ENCODE measurements around the gene NUDCD2. TPM values are rescaled to one million over a fixed set of nuclear protein-coding genes. Genes with fewer than 3 reads are reported as not detected.
A peak's percentile ranks its signal among the peaks of the same experiment; 100 is the strongest.

The NUDCD2 gene
- polyA plus RNA-seq, 1 donor (not counting 4 experiments of a cell fraction or from before 2014, with no cell fraction given): 15.9 TPM

GRCh38 chr5:163503106-163504078, 43.5 kb upstream of the NUDCD2 start:
- no peaks in the 10 kb centered on the region for H3K36me3 ChIP-seq (ENCODE audit: control insufficient read depth in 2 of 2, extremely low read depth in 1 of 2, insufficient read depth in 2 of 2, low read length in 2 of 2)
- peak overlapping the region; percentile 88 for H2AFZ ChIP-seq (ENCODE audit: control insufficient read depth, low read length)
- H4K20me1 ChIP-seq (ENCODE audit: control insufficient read depth, extremely low read depth, insufficient read depth, low read length): peaks cover 2% of the 10 kb centered on the region
- H3K79me2 ChIP-seq (ENCODE audit: control insufficient read depth, insufficient read depth, low read length): peaks cover 26% of the 10 kb centered on the region
- dilution Hi-C loops (cut with MboI; ENCODE audit: extremely low pct_ligation_motif_present, low sequenced_read_pairs): no loop called here
- TF ChIP-seq CTCF (optimal IDR thresholded peaks at IDR 0.05 in 1 of 3, IDR thresholded peaks at IDR 0.05 in 1 of 3, conservative IDR thresholded peaks at IDR 0.05 in 1 of 3; ENCODE audit: extremely low read depth in 1 of 3, insufficient read depth in 2 of 3, low read length in 3 of 3) (peak; percentile 29 to 70 (median 60)), EZH2 (IDR thresholded peaks at IDR 0.05; ENCODE audit: low read length) (no peak)
- peak overlapping the region; percentile 94 for H3K27ac ChIP-seq (ENCODE audit: control insufficient read depth, insufficient read depth, low read length)
- no peaks in the 10 kb centered on the region for H3K27me3 ChIP-seq (ENCODE audit: control insufficient read depth, extremely low read depth, insufficient read depth, low read length)
- H3K4me1 ChIP-seq (ENCODE audit: control insufficient read depth, extremely low read depth, insufficient read depth, low read length): peaks cover 23% of the 10 kb centered on the region
- H3K9me1 ChIP-seq (ENCODE audit: control insufficient read depth, extremely low read depth, insufficient read depth, low read length): no peaks in the 10 kb centered on the region
- FAIRE-seq (peak; percentile 94), DNase-seq (ENCODE audit: low read depth, low spot score) (peak; percentile 38)
- H3K9me3 ChIP-seq (ENCODE audit: control insufficient read depth, low read depth, low read length): no peaks in the 10 kb centered on the region
- peak overlapping the region; percentile 8 to 94 (median 90) for H3K4me3 ChIP-seq (ENCODE audit: control insufficient read depth in 2 of 3, extremely low read depth in 1 of 3, insufficient read depth in 2 of 3, low read depth in 1 of 3, low read length in 3 of 3)
- H3K9ac ChIP-seq (ENCODE audit: control insufficient read depth, extremely low read depth, insufficient read depth, low read length): peak overlapping the region; percentile 89
- peak overlapping the region; percentile 99 for H3K4me2 ChIP-seq (ENCODE audit: control insufficient read depth, extremely low read depth, insufficient read depth, low read depth, low read length)

- Histone ChIP-seq H3K36me3 (ENCODE audit: control insufficient read depth in 2 of 2, extremely low read depth in 1 of 2, insufficient read depth in 2 of 2, low read length in 2 of 2) (no peaks in the 10 kb centered on the region), H3K9me3 (ENCODE audit: control insufficient read depth, low read depth, low read length) (no peaks in the 10 kb centered on the region), H3K27ac (ENCODE audit: control insufficient read depth, insufficient read depth, low read length) (peak overlapping the region; percentile 94), H4K20me1 (ENCODE audit: control insufficient read depth, extremely low read depth, insufficient read depth, low read length) (peaks cover 2% of the 10 kb centered on the region), H2AFZ (ENCODE audit: control insufficient read depth, low read length) (peak overlapping the region; percentile 88), H3K9me1 (ENCODE audit: control insufficient read depth, extremely low read depth, insufficient read depth, low read length) (no peaks in the 10 kb centered on the region), H3K27me3 (ENCODE audit: control insufficient read depth, extremely low read depth, insufficient read depth, low read length) (no peaks in the 10 kb centered on the region), H3K79me2 (ENCODE audit: control insufficient read depth, insufficient read depth, low read length) (peaks cover 17% of the 10 kb centered on the region), H3K9ac (ENCODE audit: control insufficient read depth, extremely low read depth, insufficient read depth, low read length) (peak overlapping the region; percentile 89), H3K4me1 (ENCODE audit: control insufficient read depth, extremely low read depth, insufficient read depth, low read length) (peaks cover 21% of the 10 kb centered on the region), H3K4me2 (ENCODE audit: control insufficient read depth, extremely low read depth, insufficient read depth, low read depth, low read length) (peak overlapping the region; percentile 99), H3K4me3 (ENCODE audit: control insufficient read depth in 2 of 3, extremely low read depth in 1 of 3, insufficient read depth in 2 of 3, low read depth in 1 of 3, low read length in 3 of 3) (peak overlapping the region in 2 of 3 experiments; percentile 90 to 94)
- dilution Hi-C loops (cut with MboI; ENCODE audit: extremely low pct_ligation_motif_present, low sequenced_read_pairs): no loop called here
- TF ChIP-seq CTCF (optimal IDR thresholded peaks at IDR 0.05 in 1 of 3, IDR thresholded peaks at IDR 0.05 in 1 of 3, conservative IDR thresholded peaks at IDR 0.05 in 1 of 3; ENCODE audit: extremely low read depth in 1 of 3, insufficient read depth in 2 of 3, low read length in 3 of 3): no peak
- TF ChIP-seq EZH2 (IDR thresholded peaks at IDR 0.05; ENCODE audit: low read length): no peak
- FAIRE-seq (no peak), DNase-seq (ENCODE audit: low read depth, low spot score) (no peak)
These were observed 42.6 kb upstream of the NUDCD2 start for GRCh38 chr5:163502521-163502920.
